GM12872 (cell line): ENCODE data around the gene PODNL1.

Experiments
- TF ChIP-seq, protein P1 (sequence below): IDR thresholded peaks from 3 replicates; pipeline ENCODE4 v1.5.1; 2011; ENCODE audit warnings: low read depth, mild to moderate bottlenecking, low read length, moderate library complexity; ENCODE audit not compliant: insufficient read depth

Gene PODNL1

DNA sequence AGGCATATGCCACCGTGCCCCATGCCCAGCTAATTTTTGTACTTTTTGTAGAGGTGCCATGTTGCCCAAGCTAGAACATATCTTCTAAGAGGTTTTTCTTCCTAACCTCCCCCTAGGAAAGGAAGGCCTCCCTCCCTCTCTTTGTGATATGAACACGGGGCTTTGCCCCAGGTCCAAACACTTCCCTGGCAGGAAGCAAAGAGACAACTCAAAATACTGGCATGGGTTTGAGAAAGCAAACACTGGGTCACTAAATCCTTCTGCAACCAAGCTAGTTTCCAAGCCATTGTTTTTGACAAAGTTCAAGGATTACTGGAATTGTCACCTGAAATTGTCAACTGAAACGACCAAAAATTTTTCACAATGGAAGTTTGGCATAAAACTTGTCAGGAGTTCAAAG is 23.4 kb downstream of the PODNL1 start:
- TF ChIP-seq, protein P1, sequence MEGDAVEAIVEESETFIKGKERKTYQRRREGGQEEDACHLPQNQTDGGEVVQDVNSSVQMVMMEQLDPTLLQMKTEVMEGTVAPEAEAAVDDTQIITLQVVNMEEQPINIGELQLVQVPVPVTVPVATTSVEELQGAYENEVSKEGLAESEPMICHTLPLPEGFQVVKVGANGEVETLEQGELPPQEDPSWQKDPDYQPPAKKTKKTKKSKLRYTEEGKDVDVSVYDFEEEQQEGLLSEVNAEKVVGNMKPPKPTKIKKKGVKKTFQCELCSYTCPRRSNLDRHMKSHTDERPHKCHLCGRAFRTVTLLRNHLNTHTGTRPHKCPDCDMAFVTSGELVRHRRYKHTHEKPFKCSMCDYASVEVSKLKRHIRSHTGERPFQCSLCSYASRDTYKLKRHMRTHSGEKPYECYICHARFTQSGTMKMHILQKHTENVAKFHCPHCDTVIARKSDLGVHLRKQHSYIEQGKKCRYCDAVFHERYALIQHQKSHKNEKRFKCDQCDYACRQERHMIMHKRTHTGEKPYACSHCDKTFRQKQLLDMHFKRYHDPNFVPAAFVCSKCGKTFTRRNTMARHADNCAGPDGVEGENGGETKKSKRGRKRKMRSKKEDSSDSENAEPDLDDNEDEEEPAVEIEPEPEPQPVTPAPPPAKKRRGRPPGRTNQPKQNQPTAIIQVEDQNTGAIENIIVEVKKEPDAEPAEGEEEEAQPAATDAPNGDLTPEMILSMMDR: no peak

DNA sequence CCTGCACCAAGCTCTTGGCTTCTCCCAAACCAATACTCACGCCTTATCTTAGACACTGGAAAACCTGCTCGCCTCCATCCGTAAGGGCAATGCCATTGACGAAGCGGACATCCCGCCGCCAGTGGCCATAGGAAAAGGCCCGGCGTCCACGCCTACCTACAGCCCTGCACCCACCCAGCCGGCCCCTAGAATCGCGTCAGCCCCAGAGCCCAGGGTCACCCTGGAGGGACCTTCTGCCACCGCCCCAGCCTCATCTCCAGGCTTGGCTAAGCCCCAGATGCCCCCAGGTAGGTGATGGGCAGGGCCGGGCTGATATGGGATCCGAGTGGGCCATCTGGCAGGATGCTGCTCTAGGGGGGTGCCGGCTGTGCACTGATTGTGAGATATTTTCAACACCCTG is 24.9 kb downstream of the PODNL1 start:
- TF ChIP-seq, protein P1: no peak

DNA sequence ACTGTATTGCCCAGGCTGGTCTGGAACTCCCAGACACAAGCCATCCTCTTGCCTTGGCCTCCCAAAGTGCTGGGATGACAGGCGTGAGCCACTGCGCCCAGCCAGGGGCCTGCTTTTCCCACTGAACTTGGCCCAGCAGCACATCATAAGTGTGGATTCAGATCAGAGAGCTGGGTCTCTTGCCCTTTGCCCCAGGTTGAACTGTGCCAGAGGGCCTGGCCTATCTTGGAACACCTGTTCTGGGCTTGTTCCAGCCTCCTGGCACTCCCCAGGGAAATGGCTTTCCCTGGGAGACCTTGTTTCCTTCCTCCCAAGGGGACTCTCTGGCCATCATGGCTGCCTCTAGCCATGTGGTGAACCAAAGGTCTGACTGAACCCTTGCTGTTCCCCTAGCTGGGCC is 28.8 kb downstream of the PODNL1 start:
- TF ChIP-seq, protein P1: no peak

DNA sequence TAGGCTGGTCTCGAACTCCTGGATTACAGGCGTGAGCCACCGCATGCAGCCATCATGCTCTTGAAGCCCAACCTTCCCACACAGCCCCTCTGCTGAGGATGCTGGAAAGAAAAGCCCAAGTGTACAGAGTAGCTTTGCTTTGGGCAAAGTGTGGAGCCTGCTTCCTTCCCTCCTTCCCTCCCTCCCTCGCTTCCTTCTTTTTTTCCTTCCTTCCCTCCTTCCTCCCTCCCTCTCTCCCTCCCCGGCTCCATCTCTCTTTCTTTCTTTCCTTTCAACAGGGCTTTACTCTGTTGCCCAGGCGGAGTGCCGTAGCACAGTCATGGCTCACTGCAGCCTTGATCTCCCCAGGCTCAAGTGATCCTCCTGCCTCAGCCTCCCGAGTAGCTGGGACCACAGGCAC is 29.5 kb downstream of the PODNL1 start:
- TF ChIP-seq, protein P1: no peak

DNA sequence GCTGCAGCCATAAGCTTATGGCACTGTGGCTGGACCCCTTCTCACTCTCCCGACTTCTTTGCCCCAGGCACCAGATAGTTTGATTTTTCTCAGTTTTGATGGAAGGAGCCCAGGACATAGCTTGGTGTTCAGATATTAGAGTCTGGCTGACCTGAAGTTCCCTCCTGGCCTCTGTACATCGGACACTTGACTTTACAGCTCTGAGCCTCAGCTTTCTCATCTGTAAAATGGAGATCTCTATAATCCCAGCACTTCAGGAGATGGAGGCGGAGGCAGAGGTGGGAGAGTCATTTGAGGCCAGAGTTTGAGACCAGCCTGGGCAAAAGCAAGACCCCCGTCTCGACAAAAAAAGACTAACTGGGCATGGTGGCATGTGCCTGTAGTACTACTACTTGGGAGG is 31.3 kb downstream of the PODNL1 start:
- TF ChIP-seq, protein P1: no peak

DNA sequence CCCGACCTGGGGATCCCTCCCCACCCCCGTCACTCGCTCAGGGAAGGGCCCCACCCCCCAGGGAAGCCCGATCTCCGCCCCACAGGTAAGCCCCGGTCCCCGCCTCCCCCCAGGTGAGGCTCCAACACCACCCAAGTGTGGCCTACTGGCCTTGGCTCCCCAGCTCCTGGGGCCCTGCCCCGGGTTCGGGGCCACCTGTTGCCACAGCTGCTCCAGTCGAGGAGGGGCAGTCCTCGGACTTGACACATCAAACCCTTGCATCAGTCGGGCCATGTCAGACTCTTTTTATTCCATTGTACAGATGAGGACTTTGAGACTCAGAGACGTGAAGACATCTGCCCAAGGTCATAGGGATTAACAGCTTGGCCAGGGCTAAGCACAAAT is 31.7 kb downstream of the PODNL1 start:
- TF ChIP-seq, protein P1: no peak

DNA sequence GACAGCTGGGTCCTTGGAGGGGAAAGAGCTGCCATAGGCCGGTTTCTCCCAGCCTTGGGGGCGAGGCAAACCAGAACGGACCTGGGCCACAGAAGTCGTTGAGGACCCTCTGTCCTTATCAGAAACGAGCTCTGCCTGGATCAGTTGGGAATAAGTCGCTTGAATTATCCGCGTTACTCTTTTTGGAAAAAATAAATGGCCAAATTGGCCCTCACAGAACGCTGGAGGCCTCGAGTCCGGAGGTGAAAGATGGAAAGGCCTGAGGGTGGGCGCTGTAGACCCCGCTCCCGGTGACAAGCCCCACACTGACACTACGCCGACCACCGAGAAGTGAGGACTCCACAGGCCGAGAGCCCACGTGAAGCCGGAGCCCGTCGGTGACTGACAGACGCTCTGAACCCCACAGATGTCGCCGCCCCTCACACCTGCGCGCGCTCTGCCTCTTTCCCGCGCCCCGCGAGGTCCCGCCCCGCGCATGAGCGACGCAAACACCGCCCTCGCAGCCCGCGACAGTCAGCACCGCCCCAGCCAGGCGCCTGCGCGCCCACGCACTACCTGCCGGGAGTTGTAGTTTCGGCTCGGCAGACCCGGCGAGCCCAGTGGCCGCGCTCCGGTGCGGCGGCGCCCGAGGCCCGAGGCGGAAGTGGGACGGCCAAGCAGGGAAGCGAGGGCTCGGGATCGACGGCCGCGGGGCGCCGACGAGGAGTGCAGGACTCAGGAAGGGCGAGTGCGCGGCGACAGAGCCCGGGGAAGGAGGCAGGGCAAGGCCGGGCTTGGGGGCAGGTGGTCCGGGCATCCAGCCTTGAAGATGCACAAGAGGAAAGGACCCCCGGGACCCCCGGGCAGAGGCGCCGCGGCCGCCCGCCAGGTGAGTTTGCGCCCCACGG is 32.3 kb downstream of the PODNL1 start, which contains the start of the genes BRME1 and CC2D1A:
Gene BRME1, minus strand, starts transcription at position 484 of the 887 bp plus-strand sequence. CDS start 1,225 bp downstream, outside the sequence.
Gene CC2D1A, plus strand, starts transcription at position 568 of the 887 bp plus-strand sequence. Its CDS starts 241 bp downstream, at position 809.
- TF ChIP-seq, protein P1: no peak
